Stomach smooth muscle (tissue), 2 donors: ENCODE results near the gene MGST3.
"Not testable (repeated sequence)": the region's sequence is repeated elsewhere in the genome, so short reads cannot be mapped to it uniquely, and the experiment has no call there.

ENCODE experiments used
- H3K27ac ChIP-seq: one replicate; pipeline ENCODE4 v1.7.0; 2013; ENCODE audit warnings: mild to moderate bottlenecking, low read length, inconsistent platforms
- H3K27me3 ChIP-seq, 2 donors: one replicate each; pipeline ENCODE4 v1.7.0; 2013; ENCODE audit warnings: low read length in 2 of 2; ENCODE audit not compliant: insufficient read depth in 2 of 2, control insufficient read depth in 1 of 2
- H3K36me3 ChIP-seq, 2 donors: one replicate each; pipeline ENCODE4 v1.7.0; 2013; ENCODE audit warnings: low read length in 2 of 2; ENCODE audit not compliant: control insufficient read depth in 2 of 2, insufficient read depth in 2 of 2
- H3K4me1 ChIP-seq: one replicate; pipeline ENCODE4 v1.7.0; 2013; ENCODE audit warnings: low read length; ENCODE audit not compliant: control insufficient read depth, insufficient read depth
- H3K4me3 ChIP-seq, 2 donors: one replicate each; pipeline ENCODE4 v1.7.0; 2013; ENCODE audit warnings: low read length in 2 of 2
- H3K9ac ChIP-seq, 2 donors: one replicate each; pipeline ENCODE4 v1.7.0; 2013; ENCODE audit warnings: low read length in 2 of 2, mild to moderate bottlenecking in 1 of 2
- H3K9me3 ChIP-seq, 2 donors: one replicate each; pipeline ENCODE4 v1.7.0; 2013; ENCODE audit warnings: low read length in 2 of 2; ENCODE audit not compliant: control insufficient read depth in 2 of 2
- donor health status: healthy.
- donor health status: Pancreatic carcinoma.

The MGST3 gene

GRCh38 chr1:165699577-165699976, 68.5 kb downstream of the MGST3 start:
- H3K27ac ChIP-seq = no peak overlapping the region
- no peak overlapping the region for H3K9ac ChIP-seq
- H3K36me3 ChIP-seq = no peaks in the 10 kb centered on the region
- H3K27me3 ChIP-seq = no peaks in the 10 kb centered on the region
- no peak overlapping the region for H3K4me3 ChIP-seq
- H3K9me3 ChIP-seq = no peaks in the 10 kb centered on the region
- peaks cover 4% of the 10 kb centered on the region for H3K4me1 ChIP-seq

GRCh38 chr1:165701922-165702321, 70.9 kb downstream of the MGST3 start:
- not testable (repeated sequence) for H3K27ac ChIP-seq, H3K36me3 ChIP-seq, H3K9me3 ChIP-seq, H3K4me1 ChIP-seq, H3K9ac ChIP-seq, H3K4me3 ChIP-seq, H3K27me3 ChIP-seq

DNA sequence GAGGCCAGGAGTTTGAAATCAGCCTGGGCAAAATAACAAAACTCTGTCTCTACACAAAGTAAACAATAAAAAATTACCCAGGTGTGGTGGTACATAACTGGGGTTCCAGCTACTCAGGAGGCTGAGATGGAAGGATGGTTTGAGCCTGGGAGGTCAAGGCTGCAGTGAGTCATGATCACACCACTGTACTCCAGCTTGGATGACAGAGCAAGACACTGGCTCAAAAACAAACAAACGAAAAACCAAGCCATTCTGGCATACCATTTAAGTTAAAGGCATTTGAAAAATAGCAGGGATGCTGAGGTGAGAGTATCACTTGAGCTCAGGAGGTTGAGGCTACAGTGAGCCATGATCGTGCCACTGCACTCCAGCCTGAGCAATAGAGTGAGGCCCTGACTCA, 72.6 kb downstream of the MGST3 start:
- H3K9ac ChIP-seq = no peak overlapping the region
- no peaks in the 10 kb centered on the region for H3K9me3 ChIP-seq
- H3K4me1 ChIP-seq = no peaks in the 10 kb centered on the region
- no peaks in the 10 kb centered on the region for H3K36me3 ChIP-seq
- H3K27me3 ChIP-seq = peaks cover 0 to 2% of the 10 kb centered on the region in 2 donors
- H3K4me3 ChIP-seq = no peak overlapping the region
- H3K27ac ChIP-seq = no peak overlapping the region
